Measurements from ENCODE around the gene WWOX.

GRCh38 chr16:78416400-78416799 lies 316.9 kb downstream of the WWOX start:
- TF ChIP-seq PBX3 (IDR thresholded peaks at IDR 0.05) (no peak), KDM1A (IDR thresholded peaks at IDR 0.05; ENCODE audit: low read depth) (no peak), CTCF (IDR thresholded peaks at IDR 0.05) (no peak), REST (IDR thresholded peaks at IDR 0.05) (no peak), FOSB (CRISPR knock-in tag; IDR thresholded peaks at IDR 0.05) (no peak), JUN (IDR thresholded peaks at IDR 0.05) (no peak), ESRRA (IDR thresholded peaks at IDR 0.05; ENCODE audit: borderline replicate concordance, low read length) (no peak), SREBF2 (IDR thresholded peaks at IDR 0.05) (no peak), MAZ (IDR thresholded peaks at IDR 0.05; ENCODE audit: borderline replicate concordance, low read depth, low read length) (no peak), MAX (IDR thresholded peaks at IDR 0.05) (no peak), POLR2A (IDR thresholded peaks at IDR 0.05; ENCODE audit: low read length) (no peak)
